D721Med (cell line): Measurements from ENCODE around the gene BRAF.
"Not testable (repeated sequence)": the region's sequence is repeated elsewhere in the genome, so short reads cannot be mapped to it uniquely, and the experiment has no call there.

ENCODE experiments used
- DNase-seq: peaks from one replicate; pipeline ENCODE4 v3.0.0; 2011; ENCODE audit warnings: low spot score; ENCODE audit not compliant: insufficient read length
- FAIRE-seq: peaks from 2 replicates; lab custom pipeline; 2011; peaks lifted over from hg19 to GRCh38; lab: Jason Lieb, UNC
- TF ChIP-seq, protein P1 (sequence below): IDR thresholded peaks from 2 replicates; pipeline ENCODE4 v1.5.1; 2012; ENCODE audit warnings: mild to moderate bottlenecking, control low read depth; ENCODE audit not compliant: insufficient read depth; ENCODE audit errors: missing control alignments

Gene BRAF

DNA sequence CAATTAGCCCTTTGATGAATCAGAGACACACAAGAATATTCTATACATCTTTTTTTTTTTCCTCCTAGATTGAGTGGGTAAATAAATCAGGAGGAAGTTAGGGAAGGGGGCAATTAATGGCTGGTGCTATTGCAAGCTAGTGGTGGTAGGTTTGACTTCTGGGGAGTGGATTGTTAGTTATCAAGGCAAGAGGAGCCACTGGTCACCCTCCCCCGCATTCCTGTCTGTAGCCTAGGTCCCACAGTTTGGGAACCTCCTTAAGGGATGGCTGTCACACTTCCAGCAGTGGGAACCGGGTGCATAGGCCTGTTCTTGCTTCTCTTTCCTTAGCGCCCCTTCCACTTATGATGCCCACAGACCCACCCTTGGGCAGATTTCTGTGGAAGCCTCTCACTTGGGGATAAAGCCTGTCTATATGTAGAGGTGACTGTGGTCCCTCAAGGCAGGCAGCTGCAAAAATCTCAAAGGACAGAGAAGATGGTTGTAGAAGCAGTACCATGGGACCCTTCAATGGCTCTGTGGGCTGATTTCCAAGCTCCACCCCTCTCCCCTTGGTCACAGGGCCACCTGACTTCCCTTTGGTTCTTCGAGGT lies 254.3 kb downstream of the BRAF start:
- DNase-seq (no peak), FAIRE-seq (no peak)
- TF ChIP-seq, protein P1, sequence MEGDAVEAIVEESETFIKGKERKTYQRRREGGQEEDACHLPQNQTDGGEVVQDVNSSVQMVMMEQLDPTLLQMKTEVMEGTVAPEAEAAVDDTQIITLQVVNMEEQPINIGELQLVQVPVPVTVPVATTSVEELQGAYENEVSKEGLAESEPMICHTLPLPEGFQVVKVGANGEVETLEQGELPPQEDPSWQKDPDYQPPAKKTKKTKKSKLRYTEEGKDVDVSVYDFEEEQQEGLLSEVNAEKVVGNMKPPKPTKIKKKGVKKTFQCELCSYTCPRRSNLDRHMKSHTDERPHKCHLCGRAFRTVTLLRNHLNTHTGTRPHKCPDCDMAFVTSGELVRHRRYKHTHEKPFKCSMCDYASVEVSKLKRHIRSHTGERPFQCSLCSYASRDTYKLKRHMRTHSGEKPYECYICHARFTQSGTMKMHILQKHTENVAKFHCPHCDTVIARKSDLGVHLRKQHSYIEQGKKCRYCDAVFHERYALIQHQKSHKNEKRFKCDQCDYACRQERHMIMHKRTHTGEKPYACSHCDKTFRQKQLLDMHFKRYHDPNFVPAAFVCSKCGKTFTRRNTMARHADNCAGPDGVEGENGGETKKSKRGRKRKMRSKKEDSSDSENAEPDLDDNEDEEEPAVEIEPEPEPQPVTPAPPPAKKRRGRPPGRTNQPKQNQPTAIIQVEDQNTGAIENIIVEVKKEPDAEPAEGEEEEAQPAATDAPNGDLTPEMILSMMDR, result no peak

DNA sequence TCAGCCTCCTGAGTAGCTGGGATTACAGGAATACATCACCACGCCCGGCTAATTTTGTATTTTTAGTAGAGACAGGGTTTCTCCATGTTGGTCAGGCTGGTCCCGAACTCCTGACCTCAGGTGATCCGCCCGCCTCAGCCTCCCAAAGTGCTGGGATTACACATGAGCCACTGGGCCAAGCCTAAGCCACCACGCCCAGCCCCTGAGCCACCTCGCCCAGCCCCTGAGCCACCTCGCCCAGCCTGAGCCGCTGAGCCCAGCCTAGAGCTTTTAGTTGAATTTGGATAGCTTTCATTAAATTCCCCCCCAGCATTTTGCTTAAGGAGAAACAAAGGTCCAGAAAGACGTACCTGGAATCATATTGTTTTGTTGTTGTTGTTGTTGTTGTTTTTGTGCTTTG lies 254.9 kb downstream of the BRAF start:
- not testable (repeated sequence) for DNase-seq, FAIRE-seq

DNA sequence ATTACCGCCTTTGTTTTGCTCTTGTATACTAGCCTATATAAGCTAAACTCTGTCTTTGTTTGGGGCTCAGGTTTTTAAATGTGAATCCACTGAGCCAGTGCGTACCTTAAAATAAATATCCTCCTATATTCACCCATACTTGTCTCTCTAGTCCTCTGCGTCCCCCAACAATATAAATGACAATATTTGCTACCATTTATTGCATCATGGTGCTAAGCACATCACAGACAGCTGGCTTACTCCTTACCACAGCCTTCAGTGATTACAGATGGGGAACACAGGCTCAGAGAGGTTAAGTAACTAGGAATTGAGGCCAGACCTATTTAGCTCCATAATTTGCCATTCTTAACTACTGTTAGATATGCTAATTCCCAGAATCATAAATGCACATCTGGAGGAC lies 255.4 kb downstream of the BRAF start:
- no peak for DNase-seq

More for the DNA sequence above, 255.4 kb downstream of the BRAF start:
- TF ChIP-seq, protein P1, result no peak
- FAIRE-seq, result no peak
